Measurements from ENCODE around the gene PHKA2.

DNA sequence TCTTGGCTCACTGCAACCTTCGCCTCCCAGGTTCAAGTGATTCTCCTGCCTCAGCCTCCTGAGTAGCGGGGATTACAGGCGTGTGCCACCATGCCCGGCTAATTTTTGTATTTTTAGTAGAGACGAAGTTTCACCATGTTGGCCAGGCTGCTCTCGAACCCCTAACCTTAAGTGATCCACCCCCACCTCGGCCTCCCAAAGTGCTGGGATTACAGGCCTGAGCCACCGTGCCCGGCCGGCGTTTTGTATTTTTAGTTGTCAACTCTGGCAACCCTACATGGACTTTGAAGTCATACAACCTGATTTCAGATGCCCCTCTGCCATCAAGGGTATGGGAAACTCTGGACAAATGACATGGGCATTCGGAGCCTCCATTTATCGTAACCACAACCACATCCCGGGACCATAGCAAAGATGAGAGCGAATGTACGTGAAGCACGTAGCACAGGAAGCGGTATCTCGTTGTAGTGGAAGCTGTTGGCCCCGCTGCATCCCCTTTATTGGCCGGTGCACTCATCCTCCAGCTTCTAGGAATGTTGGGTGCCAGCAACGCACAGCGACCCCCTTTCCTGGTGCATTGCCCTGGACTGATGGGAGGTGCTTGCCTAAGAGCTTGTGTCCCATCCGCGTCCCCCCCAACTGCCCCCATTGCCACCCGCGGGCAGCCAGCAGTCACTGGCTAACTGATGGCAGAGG lies 109.2 kb downstream of the PHKA2 start:
- TF ChIP-seq, protein P1, sequence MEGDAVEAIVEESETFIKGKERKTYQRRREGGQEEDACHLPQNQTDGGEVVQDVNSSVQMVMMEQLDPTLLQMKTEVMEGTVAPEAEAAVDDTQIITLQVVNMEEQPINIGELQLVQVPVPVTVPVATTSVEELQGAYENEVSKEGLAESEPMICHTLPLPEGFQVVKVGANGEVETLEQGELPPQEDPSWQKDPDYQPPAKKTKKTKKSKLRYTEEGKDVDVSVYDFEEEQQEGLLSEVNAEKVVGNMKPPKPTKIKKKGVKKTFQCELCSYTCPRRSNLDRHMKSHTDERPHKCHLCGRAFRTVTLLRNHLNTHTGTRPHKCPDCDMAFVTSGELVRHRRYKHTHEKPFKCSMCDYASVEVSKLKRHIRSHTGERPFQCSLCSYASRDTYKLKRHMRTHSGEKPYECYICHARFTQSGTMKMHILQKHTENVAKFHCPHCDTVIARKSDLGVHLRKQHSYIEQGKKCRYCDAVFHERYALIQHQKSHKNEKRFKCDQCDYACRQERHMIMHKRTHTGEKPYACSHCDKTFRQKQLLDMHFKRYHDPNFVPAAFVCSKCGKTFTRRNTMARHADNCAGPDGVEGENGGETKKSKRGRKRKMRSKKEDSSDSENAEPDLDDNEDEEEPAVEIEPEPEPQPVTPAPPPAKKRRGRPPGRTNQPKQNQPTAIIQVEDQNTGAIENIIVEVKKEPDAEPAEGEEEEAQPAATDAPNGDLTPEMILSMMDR (IDR thresholded peaks at IDR 0.05), result no peak
- no peak for TF ChIP-seq POLR2A (IDR thresholded peaks at IDR 0.05)
